ENCODE data around the gene TAF11L3.
"Not testable (repeated sequence)": the region's sequence is repeated elsewhere in the genome, so short reads cannot be mapped to it uniquely, and the experiment has no call there.

The TAF11L3 gene

GRCh38 chr5:17518067-17518466 lies at the start of gene TAF11L3:
Gene TAF11L3 (plus strand): TSS chr5:17518367.
- in situ Hi-C loops (cut with MboI; ENCODE audit: low sequenced_read_pairs), result not testable (repeated sequence)

GRCh38 chr5:17470064-17470463 lies 48.1 kb upstream of the TAF11L3 start:
- in situ Hi-C loops (cut with MboI; ENCODE audit: low sequenced_read_pairs), result no loop called here

- in situ Hi-C loops (cut with MboI; ENCODE audit: low sequenced_read_pairs), result not testable (repeated sequence)
Measured at GRCh38 chr5:17475064-17475463, 43.1 kb upstream of the TAF11L3 start.

- in situ Hi-C loops (cut with MboI; ENCODE audit: low sequenced_read_pairs), result no loop called here
Measured at GRCh38 chr5:17477043-17477442, 41.1 kb upstream of the TAF11L3 start.

- in situ Hi-C loops (cut with MboI; ENCODE audit: low sequenced_read_pairs), result no loop called here
Measured at GRCh38 chr5:17477573-17478265, 40.4 kb upstream of the TAF11L3 start.

- in situ Hi-C loops (cut with MboI; ENCODE audit: low sequenced_read_pairs), result no loop called here
Measured at GRCh38 chr5:17481378-17481777, 36.8 kb upstream of the TAF11L3 start.

GRCh38 chr5:17482790-17483189 lies 35.4 kb upstream of the TAF11L3 start:
- in situ Hi-C loops (cut with MboI; ENCODE audit: low sequenced_read_pairs), result no loop called here

- in situ Hi-C loops (cut with MboI; ENCODE audit: low sequenced_read_pairs), result not testable (repeated sequence)
Measured at GRCh38 chr5:17486464-17487173, 31.5 kb upstream of the TAF11L3 start.

- in situ Hi-C loops (cut with MboI; ENCODE audit: low sequenced_read_pairs), result no loop called here
Measured at GRCh38 chr5:17487174-17487512, 31.0 kb upstream of the TAF11L3 start.

GRCh38 chr5:17491257-17491656 lies 26.9 kb upstream of the TAF11L3 start:
- in situ Hi-C loops (cut with MboI; ENCODE audit: low sequenced_read_pairs), result not testable (repeated sequence)

- in situ Hi-C loops (cut with MboI; ENCODE audit: low sequenced_read_pairs), result no loop called here
Measured at GRCh38 chr5:17492770-17493169, 25.4 kb upstream of the TAF11L3 start.

GRCh38 chr5:17497446-17497845 lies 20.7 kb upstream of the TAF11L3 start:
- in situ Hi-C loops (cut with MboI; ENCODE audit: low sequenced_read_pairs), result no loop called here

GRCh38 chr5:17497931-17498330 lies 20.2 kb upstream of the TAF11L3 start, which contains the start of gene TAF11L2:
Gene TAF11L2 (plus strand): TSS chr5:17498231.
- in situ Hi-C loops (cut with MboI; ENCODE audit: low sequenced_read_pairs), result not testable (repeated sequence)

GRCh38 chr5:17511775-17512325 lies 6.3 kb upstream of the TAF11L3 start:
- in situ Hi-C loops (cut with MboI; ENCODE audit: low sequenced_read_pairs), result no loop called here

GRCh38 chr5:17517526-17517925 lies 641 bp upstream of the TAF11L3 start:
- in situ Hi-C loops (cut with MboI; ENCODE audit: low sequenced_read_pairs), result not testable (repeated sequence)

GRCh38 chr5:17519508-17519907 lies 1.3 kb downstream of the TAF11L3 start:
- in situ Hi-C loops (cut with MboI; ENCODE audit: low sequenced_read_pairs), result not testable (repeated sequence)

- in situ Hi-C loops (cut with MboI; ENCODE audit: low sequenced_read_pairs), result not testable (repeated sequence)
Measured at GRCh38 chr5:17521501-17521900, 3.3 kb downstream of the TAF11L3 start, which contains the start of gene TAF11L4. Gene TAF11L4 (plus strand): TSS chr5:17521801.

- in situ Hi-C loops (cut with MboI; ENCODE audit: low sequenced_read_pairs), result not testable (repeated sequence)
Measured at GRCh38 chr5:17524935-17525334, 6.8 kb downstream of the TAF11L3 start, which contains the start of gene TAF11L5. Gene TAF11L5 (plus strand): TSS chr5:17525235.

- in situ Hi-C loops (cut with MboI; ENCODE audit: low sequenced_read_pairs), result not testable (repeated sequence)
Measured at GRCh38 chr5:17526504-17526903, 8.3 kb downstream of the TAF11L3 start.

- in situ Hi-C loops (cut with MboI; ENCODE audit: low sequenced_read_pairs), result not testable (repeated sequence)
Measured at GRCh38 chr5:17528369-17528768, 10.2 kb downstream of the TAF11L3 start, which contains the start of gene TAF11L6. Gene TAF11L6 (plus strand): TSS chr5:17528669.

Data from HL-60/S4 treated with phorbol 12-myristate 13-acetate at 8.2 ng/mL for 4 days and 3 days (cell line).